ENCODE data around the gene RNF180.
A peak's percentile ranks its signal among the peaks of the same experiment; 100 is the strongest.
"Not testable (repeated sequence)": the region's sequence is repeated elsewhere in the genome, so short reads cannot be mapped to it uniquely, and the experiment has no call there.

The RNF180 gene

GRCh38 chr5:64286381-64286780, 120.7 kb downstream of the RNF180 start:
- DNase-seq: no peak

- DNase-seq: not testable (repeated sequence)
These were observed 122.9 kb downstream of the RNF180 start for GRCh38 chr5:64288496-64288895.

DNA sequence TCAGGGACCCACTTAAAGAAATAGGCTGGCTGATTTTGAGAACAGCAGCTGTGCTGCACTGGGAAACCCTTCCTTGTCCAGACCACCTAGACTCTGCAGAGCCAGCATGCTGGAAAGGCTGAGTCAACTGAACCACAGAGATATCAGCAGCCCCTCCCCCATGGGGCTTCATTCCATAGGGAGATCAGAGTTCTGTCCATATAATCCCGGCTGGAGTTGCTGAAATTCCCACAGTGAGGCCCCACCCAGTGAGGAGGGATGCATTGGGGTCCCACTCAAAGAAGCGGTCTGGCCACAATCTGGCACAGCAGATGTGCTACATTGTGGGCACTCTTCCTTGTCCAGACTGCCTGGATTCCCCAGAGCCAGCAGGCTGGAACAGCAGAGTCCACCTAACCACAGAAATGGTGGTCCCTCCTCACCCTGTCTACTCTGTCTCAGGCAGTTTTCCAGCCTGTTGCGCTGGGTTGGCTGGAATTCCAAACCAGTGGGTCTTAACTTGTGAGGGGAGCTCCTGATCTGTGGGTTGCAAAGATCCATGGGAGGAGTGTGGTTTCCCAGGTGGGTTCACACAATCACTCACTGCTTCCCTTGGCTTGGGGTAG, 127.1 kb downstream of the RNF180 start:
- no peak for DNase-seq

- DNase-seq: no peak
These were observed 129.5 kb downstream of the RNF180 start for GRCh38 chr5:64295101-64295500.

GRCh38 chr5:64298586-64298985, 132.9 kb downstream of the RNF180 start:
- no peak for DNase-seq

GRCh38 chr5:64299805-64300204, 134.2 kb downstream of the RNF180 start:
- DNase-seq: no peak

DNA sequence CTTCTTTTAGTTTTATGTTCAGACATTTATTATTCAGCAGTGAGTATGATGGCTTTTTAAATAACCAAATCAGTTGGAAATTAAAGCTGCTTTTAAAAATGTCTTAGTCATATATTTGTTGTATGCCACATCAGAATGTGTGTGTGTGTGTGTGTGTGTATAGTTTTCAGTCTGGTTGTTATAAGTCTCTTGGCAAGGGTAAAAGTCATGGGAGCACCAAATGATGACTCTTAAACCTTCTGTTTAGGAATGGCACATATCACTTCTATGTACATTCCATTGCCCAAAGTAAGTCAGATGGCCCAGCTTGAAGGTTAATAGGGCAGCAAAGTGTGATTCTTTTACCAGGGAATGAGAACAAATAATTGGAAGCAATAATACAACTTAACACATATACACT, 135.9 kb downstream of the RNF180 start:
- no peak for DNase-seq

DNA sequence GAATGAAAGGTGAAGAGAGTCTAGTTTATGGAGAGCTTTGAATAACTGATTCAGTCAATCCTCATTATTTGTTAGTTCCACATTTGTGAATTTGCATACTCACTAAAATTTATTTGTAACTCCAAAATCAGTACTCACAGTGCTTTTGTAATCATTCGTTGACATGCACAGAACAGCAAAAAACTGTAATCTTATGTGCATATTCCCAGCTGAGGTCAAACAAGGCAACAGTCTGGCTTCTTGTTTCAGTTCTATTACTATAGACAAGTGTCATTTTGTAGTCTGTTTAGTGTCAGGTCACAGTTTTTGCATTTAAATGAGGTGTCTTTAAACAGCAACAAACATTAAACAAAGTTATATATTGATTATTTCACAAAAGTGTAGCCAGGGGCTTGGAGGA, 142.5 kb downstream of the RNF180 start:
- DNase-seq: no peak

DNA sequence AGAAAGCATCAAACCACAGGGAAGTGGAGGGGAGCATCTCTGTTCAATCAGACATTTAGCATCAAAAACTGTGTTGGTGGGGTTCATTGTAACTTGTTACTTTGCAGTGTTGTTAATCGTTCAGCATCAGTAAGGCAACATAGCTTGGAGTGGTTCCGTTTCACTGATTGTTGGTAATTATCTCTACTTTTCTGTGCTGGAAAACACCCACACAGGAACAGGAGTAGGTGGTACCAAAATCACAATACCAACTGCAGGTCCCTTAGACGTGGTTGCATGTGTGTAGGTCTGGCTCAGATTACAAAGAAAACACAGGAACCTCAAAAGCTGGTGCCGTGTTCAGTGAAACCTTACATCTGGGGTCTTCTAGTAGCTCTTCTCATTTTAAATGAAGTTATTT, 146.8 kb downstream of the RNF180 start:
- no peak for DNase-seq

- DNase-seq: no peak
These were observed 150.1 kb downstream of the RNF180 start for GRCh38 chr5:64315778-64316177.

GRCh38 chr5:64318175-64318574, 152.5 kb downstream of the RNF180 start:
- DNase-seq: no peak

DNA sequence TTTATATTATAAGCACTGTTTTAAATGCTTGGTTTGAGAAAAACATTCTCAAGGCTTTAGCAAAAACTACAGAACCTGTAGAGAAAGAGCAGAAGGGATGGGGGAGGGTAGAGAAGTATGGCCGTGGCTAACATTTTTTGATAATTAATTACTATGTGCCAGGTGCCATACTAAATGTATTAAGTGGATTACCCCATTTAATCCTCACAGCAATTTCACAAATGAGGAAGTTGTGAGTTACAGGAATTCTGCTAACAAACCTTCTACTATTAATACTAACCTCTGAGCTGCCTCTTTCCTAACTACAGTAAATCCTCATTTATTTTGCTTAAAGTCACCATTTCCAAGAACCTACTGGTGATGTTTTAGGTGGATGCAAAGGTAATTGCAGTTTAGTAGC, 157.9 kb downstream of the RNF180 start:
- no peak for DNase-seq

GRCh38 chr5:64330728-64331231, 165.1 kb downstream of the RNF180 start:
- DNase-seq: no peak

- DNase-seq: peak; percentile 8
These were observed 166.1 kb downstream of the RNF180 start for GRCh38 chr5:64331597-64332277.

DNA sequence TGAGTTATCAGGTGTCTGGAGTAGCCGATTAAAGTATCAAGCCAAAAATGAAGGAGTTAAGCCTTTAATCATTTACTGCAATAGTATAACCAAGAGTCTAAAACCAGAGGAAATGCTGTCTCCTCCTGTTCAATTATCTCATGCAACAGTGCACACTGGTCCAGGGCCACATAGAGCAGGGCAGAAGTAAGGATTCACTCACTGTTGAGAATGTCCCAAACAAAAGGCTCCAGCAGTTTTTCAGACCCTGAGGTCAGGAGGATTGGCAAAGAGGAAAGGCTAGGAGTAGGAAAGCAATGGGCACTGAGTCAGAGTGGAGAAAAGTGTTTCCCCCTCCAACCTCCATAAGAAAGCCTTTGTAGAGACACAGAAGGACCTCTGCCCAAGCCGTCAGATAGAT, 168.2 kb downstream of the RNF180 start:
- no peak for DNase-seq

DNA sequence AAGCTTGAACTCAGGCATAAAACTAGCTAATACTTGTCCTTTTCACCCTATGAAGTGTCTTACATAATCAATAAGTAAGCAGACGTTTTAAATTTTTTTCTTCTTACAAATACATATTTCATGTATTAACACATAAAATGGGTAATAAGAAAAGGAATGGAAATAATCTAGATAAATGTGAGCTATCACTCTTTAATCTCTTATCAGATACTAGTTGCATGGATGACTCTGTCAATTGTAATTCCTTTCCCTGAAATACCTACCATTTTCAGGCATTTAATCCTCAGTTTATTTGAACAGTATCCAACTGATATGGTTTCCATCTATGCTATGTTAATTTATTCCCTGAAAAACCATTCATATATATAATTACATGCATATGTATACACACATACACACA, 174.1 kb downstream of the RNF180 start:
- no peak for DNase-seq

- DNase-seq: no peak
These were observed 174.7 kb downstream of the RNF180 start for GRCh38 chr5:64340293-64340692.

- DNase-seq: no peak
These were observed 175.7 kb downstream of the RNF180 start for GRCh38 chr5:64341340-64341739.

- DNase-seq: peak; percentile 7
These were observed 178.9 kb downstream of the RNF180 start for GRCh38 chr5:64344501-64344900.

- no peak for DNase-seq
These were observed 181.7 kb downstream of the RNF180 start for GRCh38 chr5:64347309-64347708.

DNA sequence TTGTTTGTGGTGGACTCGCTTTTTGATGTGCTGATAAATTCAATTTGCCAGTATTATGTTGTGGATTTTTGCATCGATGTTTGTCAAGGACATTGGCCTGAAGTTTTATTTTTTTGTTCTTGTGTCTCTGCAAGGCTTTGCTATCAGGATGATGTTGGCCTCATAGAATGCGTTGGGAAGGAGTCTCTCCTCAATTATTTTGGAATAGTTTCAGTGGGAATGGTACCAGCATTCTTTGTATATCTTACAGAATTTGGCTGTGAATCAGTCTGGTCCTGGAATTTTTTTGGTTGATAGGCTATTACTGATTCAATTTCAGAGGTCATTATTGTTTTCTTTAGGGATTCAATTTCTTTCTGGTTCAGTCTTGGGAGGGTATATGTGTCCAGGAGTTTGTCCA, 198.8 kb downstream of the RNF180 start:
- DNase-seq: no peak

GRCh38 chr5:64384765-64385164, 219.1 kb downstream of the RNF180 start:
- DNase-seq: peak; percentile 49

DNA sequence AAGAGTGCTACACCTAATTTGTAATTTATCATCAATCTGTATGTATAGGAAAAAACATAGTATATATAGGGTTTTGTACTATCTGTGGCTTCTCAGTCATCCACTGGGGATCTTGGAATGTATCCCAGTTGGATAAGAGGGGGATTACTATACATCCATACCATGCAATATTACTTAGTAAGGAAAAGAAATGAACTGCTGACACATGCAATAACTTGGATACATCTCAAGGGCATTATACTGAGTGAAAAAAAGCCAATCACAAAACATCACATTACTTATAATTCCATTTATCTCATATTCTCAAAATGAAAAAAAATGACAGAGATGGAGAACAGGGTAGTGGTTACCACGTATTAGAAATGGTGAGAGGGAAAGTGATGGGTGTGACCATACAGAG, 231.9 kb downstream of the RNF180 start:
- DNase-seq: no peak

GRCh38 chr5:64398735-64399134, 233.1 kb downstream of the RNF180 start:
- DNase-seq: not testable (repeated sequence)

All from RPMI8226 (cell line).